NB4 (cell line): ENCODE data around the gene ARID2.

Experiments
- CTCF ChIP-seq: IDR thresholded peaks from one replicate; pipeline ENCODE4 v1.5.1; 2012; ENCODE audit warnings: low read depth, low read length
- POLR2A ChIP-seq: IDR thresholded peaks from 2 replicates; pipeline ENCODE4 v1.6.1; 2011; ENCODE audit warnings: mild to moderate bottlenecking; ENCODE audit not compliant: insufficient read length; ENCODE audit errors: extremely low read depth

GRCh38 chr12:45681465-45681864 lies 48.0 kb upstream of the ARID2 start:
- TF ChIP-seq CTCF (no peak), POLR2A (no peak)
